Pulmonary artery endothelial cell (primary cell): ENCODE measurements around the gene PDE4D. TPM values are rescaled to one million over a fixed set of nuclear protein-coding genes. Genes with fewer than 3 reads are reported as not detected.

Experiments
- DNase-seq: peaks from one replicate; pipeline ENCODE4 v3.0.0-alpha.2; 2011; ENCODE audit warnings: low read depth, low spot score
- total RNA-seq: library from RNA; depleted of rRNA; stranded (reverse); fragments of >200 nt; gene quantifications from 2 replicates; pipeline ENCODE4 v1.2.3, GENCODE V29; 2014

PDE4D gene
- total RNA-seq, 1 donor from 2014 or later = 22.4 TPM

DNA sequence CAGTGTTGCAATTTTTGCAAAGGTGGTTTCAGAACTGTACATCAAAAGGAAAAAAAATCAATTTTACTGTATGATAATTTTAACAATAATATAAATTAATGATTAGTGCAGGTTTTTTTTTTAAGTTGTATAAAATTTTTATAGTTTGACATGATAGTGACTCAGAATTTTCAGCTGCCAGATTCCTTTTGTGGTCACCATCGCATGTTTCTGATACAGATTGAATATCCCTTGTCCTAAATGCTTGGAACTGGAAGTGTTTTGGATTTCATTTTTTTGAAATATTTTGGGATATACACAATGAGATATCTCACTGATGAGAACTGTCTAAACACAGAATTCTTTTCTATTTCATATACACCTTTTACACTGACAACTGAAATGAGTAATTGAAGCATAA lies 949.3 kb downstream of the PDE4D start:
- no peak for DNase-seq

DNA sequence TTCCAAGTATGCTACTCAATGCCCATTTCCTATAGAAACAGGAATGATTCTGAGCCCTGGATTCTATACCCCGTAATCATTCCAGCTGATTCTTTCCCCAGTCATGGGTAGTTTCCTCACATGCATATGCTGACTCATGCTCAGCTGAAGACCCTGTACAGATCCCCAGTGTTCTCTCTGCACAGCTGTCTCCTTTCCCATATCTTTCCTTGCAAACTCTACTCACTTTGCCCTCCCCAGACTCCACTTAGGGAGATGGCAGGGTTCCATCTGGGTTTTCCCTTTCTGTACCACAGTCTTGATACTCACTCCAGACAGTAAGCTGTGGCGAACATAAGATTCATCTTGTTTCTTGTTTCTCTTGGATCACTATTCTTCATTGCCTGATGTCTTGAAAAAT lies 953.1 kb downstream of the PDE4D start:
- DNase-seq = no peak

DNA sequence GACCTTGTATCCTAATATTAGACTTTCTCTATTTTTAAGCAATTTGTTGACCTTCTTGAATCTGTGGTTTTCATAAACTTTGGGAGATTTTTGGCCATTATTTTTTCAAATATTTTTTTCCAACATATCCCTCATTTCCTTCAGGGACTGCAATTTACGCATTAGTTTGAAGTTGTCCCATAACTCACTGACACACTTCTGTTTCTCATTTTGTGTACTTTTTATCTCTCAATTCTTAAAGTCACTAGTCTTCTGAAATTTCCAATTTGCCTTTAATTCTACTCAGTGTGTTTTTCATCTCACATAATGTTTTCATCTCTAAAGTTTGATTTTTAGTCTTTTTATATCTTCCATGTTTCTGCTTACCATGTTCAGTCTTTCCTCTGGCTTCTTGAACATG lies 953.9 kb downstream of the PDE4D start:
- no peak for DNase-seq

DNA sequence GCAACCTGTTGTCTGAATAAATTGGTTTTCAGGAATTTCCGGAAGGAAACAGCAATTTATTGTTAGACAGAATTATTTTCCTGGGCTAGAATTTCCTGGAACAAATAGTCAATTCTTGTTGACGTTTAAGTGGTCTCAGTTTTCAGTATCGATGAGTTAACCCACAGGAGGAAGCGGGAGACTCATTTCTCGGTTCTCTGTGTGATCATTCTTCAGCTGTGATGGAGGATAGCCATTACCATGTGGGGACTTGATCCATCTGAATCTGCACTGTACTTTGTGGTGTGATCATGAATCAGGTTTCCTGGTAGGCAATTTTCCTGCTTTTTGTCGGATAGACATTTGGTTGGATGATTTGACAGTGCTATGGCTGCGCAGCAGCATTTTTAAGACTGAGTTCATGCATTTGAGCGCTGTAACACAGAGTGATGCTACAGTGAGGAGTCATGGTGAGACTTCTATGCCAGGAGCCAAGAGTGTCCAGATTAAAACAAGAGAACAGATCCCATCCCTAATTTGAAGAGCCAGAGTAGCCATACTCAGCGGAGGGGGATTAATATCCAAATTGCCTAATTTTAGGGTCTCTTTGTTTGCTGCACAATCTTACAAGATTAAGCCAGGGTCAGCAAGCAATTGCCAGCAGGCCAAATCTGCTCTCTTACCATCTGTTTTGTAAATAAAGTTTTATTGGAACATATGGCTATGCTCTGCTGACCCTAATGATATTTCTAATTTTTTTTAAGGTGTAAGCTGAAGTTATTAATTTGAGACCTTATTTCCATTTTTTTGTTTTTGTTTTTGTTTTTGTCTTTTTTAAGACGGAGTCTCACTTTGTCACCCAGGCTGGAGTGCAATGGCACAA lies 954.7 kb downstream of the PDE4D start:
- DNase-seq = no peak

DNA sequence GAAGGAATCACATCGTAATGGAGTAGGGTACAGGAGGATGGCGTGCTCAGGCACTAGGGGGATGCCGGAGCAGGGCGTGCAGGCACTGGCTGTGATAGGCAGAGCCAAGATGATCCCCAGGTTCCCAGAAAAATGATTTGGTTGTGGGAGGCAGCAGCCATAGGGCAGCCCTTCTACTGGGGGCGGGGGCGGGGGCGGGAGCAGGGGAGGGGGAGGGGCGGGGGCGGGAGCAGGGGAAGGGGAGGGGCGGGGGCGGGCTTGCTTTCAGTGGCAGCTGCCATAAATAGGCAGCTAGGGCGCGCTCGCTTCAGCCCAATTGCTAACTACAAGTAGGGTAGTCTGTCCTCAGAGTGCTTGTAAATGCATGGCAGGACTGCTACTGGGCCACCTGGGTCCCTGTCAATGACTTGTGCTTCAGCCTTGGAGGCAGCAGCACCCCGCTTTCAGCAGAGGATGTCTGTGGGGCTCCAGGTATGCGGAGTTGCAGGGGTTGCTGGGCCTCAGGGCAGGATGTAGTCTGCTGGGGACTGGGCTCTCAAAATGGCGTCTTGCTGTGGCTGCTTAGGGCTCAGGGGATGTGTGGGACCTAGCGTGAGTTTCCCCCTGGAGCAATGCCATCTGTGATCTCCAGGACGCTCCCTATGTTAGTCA lies 956.4 kb downstream of the PDE4D start:
- DNase-seq = no peak

DNA sequence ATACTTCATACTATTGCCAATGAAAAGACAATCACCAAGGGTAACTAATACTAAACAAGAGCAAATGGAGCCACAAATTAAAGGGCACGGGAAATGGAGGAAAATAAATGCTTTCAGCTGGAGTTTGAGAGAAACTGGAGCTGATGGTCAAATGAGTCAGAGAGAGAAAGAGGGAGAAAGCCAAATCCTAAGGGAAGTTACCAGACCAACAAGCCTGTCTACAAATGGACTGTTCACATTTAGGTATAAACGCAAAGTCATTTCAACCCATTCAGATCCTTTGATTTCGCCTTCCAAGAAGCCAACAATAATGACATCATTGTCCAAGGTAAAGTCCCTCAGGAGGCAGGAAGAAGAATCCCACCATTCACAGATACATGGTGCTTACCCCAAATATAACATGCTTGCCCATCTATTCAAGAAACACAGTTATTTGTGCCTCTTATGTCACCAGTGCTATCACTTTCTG lies 958.9 kb downstream of the PDE4D start:
- no peak for DNase-seq

DNA sequence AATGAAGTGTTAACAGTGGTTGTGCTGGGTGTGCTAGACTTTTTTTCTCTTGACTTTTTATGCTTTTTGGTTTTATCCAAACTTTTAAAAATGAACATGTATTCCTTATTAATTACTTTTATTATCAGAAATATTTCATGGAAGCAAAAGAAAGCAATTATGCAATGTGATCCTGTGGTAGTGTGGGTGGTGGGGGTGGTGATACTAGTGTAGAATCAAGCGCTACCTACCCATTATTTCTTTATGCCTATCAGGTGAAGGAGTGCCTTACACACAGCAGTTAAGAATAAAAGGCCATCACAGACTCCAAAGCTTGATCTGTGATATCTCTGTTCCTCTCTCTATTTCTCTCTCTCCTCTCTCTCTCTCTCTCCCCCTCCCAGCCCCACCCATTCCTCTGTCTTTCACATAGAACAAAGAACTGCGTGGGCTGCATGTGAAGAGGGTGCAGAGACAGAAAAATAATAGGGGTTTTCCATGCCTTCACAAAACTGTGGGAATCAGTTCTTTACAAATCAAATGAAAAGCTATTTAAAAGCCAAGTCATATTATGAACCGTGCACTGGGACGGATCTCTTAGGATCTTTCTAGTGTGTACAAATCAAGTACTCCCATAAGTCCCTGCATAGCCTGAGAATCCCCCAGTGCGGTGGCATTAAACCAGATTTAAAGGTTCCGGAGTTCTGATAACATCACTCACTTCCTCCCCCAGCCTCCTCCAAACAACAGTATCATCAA lies 959.5 kb downstream of the PDE4D start:
- no peak for DNase-seq

DNA sequence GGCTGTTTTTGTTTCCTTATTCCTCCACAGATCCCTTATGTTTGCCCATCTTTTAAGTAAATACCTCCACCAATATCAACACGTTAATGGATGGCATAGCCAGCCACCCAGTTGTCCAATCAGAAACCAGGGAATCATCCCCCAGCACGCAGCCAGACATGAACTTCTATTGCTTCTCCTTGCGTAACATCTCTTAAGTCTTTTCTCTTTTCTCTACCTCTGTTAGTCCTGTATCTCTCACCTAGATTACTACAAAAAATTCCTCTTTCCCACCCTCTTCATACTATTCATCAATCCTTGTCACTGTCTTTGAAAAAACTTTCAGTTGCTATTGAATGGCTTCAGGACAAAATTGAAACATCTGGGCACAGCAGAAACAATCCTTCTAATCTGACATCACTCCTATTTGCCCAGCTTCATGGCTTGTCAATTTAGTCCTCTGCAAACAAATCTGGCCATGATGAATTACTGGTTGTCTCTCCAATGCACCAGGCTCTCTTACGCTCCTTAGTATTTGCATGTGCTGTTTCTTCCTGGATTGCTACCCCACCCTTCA lies 961.4 kb downstream of the PDE4D start:
- DNase-seq = no peak

DNA sequence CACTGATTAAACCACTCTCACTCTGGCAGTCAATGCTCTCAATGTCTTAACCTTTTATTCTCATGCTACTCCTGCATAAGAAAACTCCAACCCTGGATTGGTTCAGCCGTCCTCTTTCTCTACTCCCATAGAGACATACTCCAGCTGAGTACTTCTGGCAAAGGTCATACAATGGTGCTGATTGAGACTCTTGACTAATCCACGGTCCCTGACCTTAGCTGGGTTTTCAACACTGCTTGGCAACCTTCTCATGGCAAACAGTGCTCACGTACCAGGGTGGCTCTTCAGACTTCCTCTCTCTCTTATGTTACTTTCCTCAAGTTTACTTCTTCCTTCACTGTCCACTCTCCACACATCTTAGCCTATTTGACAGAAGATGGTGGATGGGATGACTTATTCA lies 963.0 kb downstream of the PDE4D start:
- DNase-seq = no peak

DNA sequence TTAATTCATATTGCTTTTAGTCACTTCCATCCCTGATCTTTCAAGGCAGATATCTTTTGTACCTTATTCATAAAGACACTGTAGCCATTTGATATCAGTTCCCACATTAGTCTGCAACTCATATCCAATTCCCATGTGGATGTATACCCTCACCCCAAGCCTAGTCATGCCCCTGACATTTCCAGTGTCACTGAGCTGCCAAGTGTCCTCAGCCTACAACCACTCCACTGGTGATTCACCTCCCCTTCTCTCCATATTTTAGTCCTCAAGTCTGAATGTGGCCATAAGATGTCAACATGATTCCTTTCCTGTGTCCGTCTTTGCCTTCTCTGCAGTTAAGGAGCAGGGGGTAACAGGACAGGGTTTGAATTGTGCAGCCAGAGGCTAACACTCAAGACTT lies 963.8 kb downstream of the PDE4D start:
- DNase-seq = no peak

DNA sequence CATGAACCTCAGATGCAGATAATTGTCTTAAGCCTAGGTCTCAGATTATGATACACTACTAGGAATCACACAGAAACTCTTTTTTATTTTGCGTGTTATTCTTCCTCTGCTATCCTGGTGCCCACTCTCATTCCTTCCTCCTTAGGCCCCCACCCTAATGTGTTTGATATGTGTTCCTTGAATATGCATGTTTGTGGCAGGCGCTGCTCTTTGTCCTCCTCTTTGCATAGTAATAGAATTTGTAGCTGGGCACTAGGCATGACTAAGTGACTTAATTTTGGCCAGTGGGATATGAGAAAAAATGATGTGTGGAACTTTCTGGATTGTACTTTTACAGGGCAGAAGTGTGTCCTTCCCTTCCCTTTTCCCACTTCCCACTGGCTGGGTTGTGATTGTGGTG lies 965.6 kb downstream of the PDE4D start:
- no peak for DNase-seq

DNA sequence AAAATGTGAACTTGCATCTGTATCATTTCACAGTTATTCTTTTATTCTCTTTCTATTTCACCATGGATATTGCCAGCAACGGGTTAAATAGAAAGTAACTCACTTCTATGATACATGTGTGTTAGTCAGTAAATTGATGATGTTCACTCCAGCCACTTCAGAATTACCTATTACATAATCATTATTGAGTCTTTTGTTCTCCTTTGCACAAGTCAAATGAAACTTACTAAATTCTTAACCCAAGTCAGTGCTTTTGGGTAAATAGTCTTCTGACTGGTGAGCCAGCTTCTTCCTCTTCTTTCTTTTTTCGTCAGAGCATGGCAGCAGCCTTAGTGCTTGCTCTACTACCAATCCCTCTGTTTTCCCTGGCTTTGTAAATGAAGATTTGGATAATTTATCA lies 966.3 kb downstream of the PDE4D start:
- DNase-seq = no peak

DNA sequence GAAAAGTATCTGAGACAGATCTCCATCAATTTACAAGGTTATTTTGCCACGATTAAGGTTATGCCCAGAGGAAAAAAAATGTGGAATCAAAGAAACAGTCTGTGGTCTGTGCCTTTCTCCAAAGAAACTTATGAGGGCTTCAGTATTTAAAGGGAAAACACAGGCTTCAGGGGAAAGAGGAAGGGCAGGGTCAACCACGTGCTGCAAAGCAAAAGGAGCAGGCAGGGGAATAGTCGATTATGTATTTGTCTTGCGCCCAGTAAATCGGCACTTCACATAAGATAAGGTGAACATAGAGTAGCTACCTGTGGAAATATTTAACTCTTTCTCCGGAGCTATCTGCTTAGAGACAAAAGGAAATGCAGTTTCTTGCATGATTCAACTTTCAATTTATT lies 967.0 kb downstream of the PDE4D start:
- no peak for DNase-seq

DNA sequence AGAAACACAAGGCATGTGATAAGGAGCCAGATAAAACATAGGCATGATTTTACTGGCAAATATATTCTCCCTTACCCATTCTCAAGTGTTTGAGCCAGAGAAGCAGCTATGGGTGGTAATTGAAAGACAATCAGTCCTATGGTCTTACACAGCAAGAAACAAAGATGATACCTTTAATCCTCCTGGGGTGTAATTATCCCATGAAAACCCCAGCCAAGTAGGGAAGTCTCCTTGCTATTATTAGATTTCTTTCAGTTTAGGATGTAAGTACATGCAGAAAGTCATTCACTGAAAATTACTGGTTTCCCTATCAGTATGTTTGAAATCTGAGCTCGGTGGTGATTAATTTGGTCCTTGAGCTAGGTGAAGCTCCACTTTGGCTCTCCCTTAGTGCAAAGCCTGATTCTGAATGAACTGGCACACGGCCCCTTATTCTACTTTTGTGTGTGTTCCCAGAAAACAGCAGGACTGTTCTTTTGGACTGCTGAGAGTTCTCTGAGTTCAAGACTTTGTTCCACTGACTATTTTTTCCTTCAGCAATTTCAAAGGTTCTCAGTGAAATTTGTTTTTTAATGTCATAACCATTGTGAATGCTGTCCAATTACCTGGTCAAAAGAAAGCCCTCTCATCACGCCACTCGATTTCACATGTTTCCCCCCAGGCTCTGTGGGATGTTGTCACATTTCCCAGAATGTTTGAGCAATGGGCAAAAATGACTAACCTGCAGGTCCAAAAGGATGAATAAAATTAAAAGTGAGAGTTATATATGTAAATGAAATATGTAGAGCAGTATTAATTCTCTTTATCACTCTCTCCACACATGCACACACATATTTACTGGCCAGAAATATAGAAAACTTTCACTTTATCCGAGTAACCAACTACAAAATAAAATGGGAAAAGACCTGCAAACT lies 967.6 kb downstream of the PDE4D start:
- no peak for DNase-seq

DNA sequence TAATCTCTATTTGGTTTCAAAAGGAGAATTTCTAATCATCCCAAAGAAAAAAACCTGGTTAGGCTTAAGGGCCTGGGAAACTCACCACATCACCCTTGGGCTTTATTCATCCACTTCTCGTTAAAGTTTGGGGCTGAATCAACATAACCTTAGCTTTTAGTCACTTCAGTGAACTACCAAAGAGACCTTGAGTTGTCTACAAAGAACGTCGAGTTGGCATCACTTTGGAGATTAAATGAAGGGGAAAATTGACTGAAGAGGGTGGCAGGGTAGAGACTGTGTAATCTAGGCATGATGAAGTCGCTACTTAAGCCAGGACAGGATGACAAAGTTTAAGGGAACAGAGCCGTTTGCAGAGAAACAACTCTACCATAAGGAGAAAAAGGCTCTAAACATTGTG lies 969.2 kb downstream of the PDE4D start:
- no peak for DNase-seq

DNA sequence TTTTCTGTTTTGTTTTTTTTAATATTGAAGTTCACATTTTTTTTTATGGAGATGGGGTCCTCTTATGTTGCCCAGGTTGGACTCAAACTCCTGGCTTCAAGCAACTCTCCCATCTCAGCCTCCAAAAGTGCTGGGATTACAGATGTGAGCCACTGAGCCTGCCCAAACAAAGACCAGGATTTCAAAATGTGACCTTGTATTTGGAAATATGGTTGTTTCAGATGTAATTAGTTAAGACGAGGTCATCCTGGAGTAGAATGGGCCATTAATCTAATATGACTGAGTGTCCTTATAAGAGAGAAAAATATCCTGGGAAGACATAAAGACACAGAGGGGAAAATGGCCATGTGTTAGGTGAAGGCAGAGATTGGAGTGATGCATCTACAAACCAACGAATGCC lies 970.2 kb downstream of the PDE4D start:
- DNase-seq = no peak

DNA sequence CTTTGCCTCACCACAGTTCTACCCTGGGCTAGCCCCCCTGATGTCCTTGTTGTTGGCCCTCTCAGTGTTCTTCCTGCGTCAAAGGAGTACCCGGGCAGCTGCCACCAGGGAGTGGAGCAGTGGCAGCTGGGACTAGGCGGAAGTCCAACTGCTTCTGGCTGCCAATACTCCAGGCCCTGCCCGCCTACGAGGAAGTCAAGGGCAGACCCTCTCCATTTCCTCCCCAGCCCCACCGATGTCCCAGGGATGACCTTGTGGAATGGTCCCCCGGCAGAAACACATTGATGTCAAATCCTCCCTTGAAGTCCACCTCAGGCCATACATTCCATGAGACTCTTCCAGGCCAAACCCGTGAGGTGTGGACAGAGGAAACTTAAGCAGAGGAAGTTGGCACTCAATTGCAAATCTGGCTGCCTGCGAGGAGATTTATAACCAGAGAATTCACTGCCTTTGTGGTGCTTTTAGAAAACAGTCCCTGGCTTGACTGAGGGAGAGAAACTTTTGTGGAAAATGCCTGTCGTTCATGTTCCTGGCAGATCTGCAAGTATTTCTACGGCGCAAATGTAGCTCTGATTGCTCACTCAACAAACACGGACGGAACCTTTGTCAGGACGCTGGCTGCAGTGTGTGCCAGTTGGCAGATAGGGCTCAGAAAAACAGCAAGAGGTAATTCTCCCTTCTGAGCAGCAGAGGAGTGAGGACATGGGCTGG lies 970.9 kb downstream of the PDE4D start:
- no peak for DNase-seq

DNA sequence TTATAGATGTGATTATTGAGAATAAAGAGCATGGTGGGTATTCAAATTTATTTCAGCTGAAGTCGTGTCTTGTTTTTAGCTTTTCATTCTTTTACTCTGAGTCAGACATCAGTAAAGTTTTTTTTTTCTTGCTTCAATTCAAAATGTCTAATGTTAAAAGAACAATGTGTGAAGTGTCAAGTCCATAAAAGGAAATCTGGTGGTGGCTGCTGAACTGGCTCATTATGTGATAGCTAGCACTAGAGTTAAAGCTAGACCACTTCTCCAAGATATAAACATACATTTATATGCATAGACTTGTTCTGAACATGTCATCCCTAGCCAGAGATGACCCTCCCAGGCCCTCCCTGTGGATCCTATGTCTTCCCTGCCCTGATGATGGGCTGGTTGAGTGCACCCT lies 972.4 kb downstream of the PDE4D start:
- DNase-seq = no peak

DNA sequence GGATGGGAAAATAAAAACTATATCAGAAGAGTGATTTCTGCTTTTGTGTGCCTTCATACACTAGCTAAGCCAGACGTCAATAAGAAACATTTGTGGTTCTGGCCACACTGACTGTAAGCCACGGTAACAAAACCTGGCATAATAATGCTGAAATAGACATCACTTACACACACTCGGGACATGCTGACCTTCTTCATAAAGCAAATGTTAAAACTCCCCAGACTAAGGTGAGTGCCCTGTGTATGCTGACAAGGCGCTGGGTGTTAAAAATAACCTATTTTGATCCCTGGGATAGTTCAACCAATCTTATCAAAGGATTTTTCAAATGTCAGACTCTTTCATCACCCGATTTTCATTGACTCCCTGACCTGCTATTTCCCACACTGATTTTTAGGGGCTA lies 973.7 kb downstream of the PDE4D start:
- no peak for DNase-seq
